IMR-90 (cell line): ENCODE data around the gene CPSF4. TPM values are rescaled to one million over a fixed set of nuclear protein-coding genes. Genes with fewer than 3 reads are reported as not detected.

Experiments
- ATAC-seq: fragments of 200-7000 bp; cut with Tn5 transposase; 2 replicates; pipeline ENCODE4 v1.9.1; 2020; ENCODE audit warnings: low read depth, mild to moderate bottlenecking, moderate library complexity
- BruUV-seq: library from RNA; stranded (reverse); fragments of 400-500 nt; replicated peaks from 2 replicates; lab custom pipeline; 2021; lab: Mats Ljungman, UMichigan
- CTCF ChIA-PET: fragments of 300-600 bp; formaldehyde crosslinking; extraction: SDS; loops from one replicate; lab custom pipeline; 2021; ENCODE audit warnings: antibody characterized with exemption; lab: Yijun Ruan, JAX
- POLR2A ChIA-PET: fragments of 300-600 bp; sonication (Branson Sonifier 250); formaldehyde crosslinking; loops from one replicate; lab custom pipeline; 2022; ENCODE audit warnings: antibody characterized with exemption; ENCODE audit not compliant: unreplicated experiment; lab: Charles Lee
- DNase-seq: peaks from one replicate; pipeline ENCODE4 v3.0.0; 2013
- H2AFZ ChIP-seq: replicated peaks from 2 replicates; pipeline ENCODE3; 2013; ENCODE audit warnings: low read length, mild to moderate bottlenecking; ENCODE audit not compliant: poor library complexity
- H2AK5ac ChIP-seq: 2 replicates; pipeline ENCODE4 v1.6.1; 2013; ENCODE audit warnings: low read depth, low read length, inconsistent platforms
- H2AK9ac ChIP-seq: replicated peaks from 2 replicates; pipeline ENCODE3; 2013; ENCODE audit warnings: mild to moderate bottlenecking, low read depth, low read length, moderate library complexity; ENCODE audit not compliant: poor library complexity
- H2BK120ac ChIP-seq: 2 replicates; pipeline ENCODE4 v1.6.1; 2013; ENCODE audit warnings: low read depth, low read length, inconsistent platforms
- H2BK15ac ChIP-seq: 3 replicates; pipeline ENCODE4 v1.6.1; 2013; ENCODE audit warnings: low read depth, low read length, inconsistent platforms
- H2BK20ac ChIP-seq: 2 replicates; pipeline ENCODE4 v1.6.1; 2013; ENCODE audit warnings: low read depth, mild to moderate bottlenecking, inconsistent platforms, low read length, moderate library complexity
- H2BK5ac ChIP-seq: 2 replicates; pipeline ENCODE4 v1.6.1; 2013; ENCODE audit warnings: mild to moderate bottlenecking, low read depth, low read length, inconsistent platforms; ENCODE audit not compliant: poor library complexity, severe bottlenecking
- H3K14ac ChIP-seq: replicated peaks from 2 replicates; pipeline ENCODE4 v1.6.1; 2013; ENCODE audit warnings: low read depth, low read length, inconsistent platforms
- H3K18ac ChIP-seq: 2 replicates; pipeline ENCODE4 v1.6.1; 2013; ENCODE audit warnings: low read depth, low read length, control low read depth
- H3K23ac ChIP-seq: 2 replicates; pipeline ENCODE4 v1.6.1; 2013; ENCODE audit warnings: low read depth, low read length, inconsistent platforms
- H3K27ac ChIP-seq: 2 replicates; pipeline ENCODE4 v1.5.1; 2013; ENCODE audit warnings: mild to moderate bottlenecking, control low read depth, low read length; ENCODE audit not compliant: insufficient read depth
- H3K27me3 ChIP-seq: 2 replicates; pipeline ENCODE4 v1.6.1; 2013; ENCODE audit warnings: low read length; ENCODE audit not compliant: control insufficient read depth, insufficient read depth
- H3K36me3 ChIP-seq: 2 replicates; pipeline ENCODE4 v1.6.1; 2013; ENCODE audit warnings: low read length, mixed read lengths; ENCODE audit not compliant: control insufficient read depth, insufficient read depth
- H3K4ac ChIP-seq: 2 replicates; pipeline ENCODE4 v1.6.1; 2013; ENCODE audit warnings: low read depth, low read length, inconsistent platforms
- H3K4me1 ChIP-seq: 2 replicates; pipeline ENCODE4 v1.6.1; 2013; ENCODE audit warnings: low read length, mixed read lengths; ENCODE audit not compliant: control insufficient read depth, insufficient read depth
- H3K4me2 ChIP-seq: 2 replicates; pipeline ENCODE4 v1.6.1; 2013; ENCODE audit warnings: low read depth, mild to moderate bottlenecking, control low read depth, low read length, moderate library complexity
- H3K4me3 ChIP-seq: 2 replicates; pipeline ENCODE4 v1.5.1; 2013; ENCODE audit warnings: low read depth, mild to moderate bottlenecking, control low read depth, low read length, moderate library complexity; ENCODE audit not compliant: insufficient read depth
- H3K56ac ChIP-seq: 2 replicates; pipeline ENCODE4 v1.6.1; 2013; ENCODE audit warnings: low read length, inconsistent platforms; ENCODE audit not compliant: insufficient read depth; ENCODE audit errors: extremely low read depth
- H3K79me1 ChIP-seq, 2 experiments: 2 replicates each; pipeline ENCODE4 v1.6.1; 2013; ENCODE audit warnings: low read length in 2 of 2, inconsistent platforms in 1 of 2, low read depth in 1 of 2
- H3K9ac ChIP-seq: 2 replicates; pipeline ENCODE4 v1.6.1; 2013; ENCODE audit warnings: low read depth, low read length, control low read depth
- H3K9me1 ChIP-seq: 2 replicates; pipeline ENCODE4 v1.6.1; 2013; ENCODE audit warnings: low read length, inconsistent platforms; ENCODE audit not compliant: insufficient read depth
- H3K9me3 ChIP-seq: 2 replicates; pipeline ENCODE4 v1.6.1; 2013; ENCODE audit warnings: low read length; ENCODE audit not compliant: control insufficient read depth, insufficient read depth
- H4K20me1 ChIP-seq: 2 replicates; pipeline ENCODE4 v1.6.1; 2013; ENCODE audit warnings: low read length, inconsistent platforms; ENCODE audit not compliant: insufficient read depth
- H4K5ac ChIP-seq: 2 replicates; pipeline ENCODE4 v1.6.1; 2013; ENCODE audit warnings: mild to moderate bottlenecking, low read depth, low read length, control low read depth
- H4K8ac ChIP-seq, 2 experiments: 2 replicates each; pipeline ENCODE4 v1.6.1; 2013; ENCODE audit warnings: low read depth in 2 of 2, low read length in 2 of 2, control low read depth in 1 of 2, inconsistent platforms in 1 of 2
- H4K91ac ChIP-seq: 2 replicates; pipeline ENCODE4 v1.6.1; 2013; ENCODE audit warnings: low read depth, low read length, inconsistent platforms; ENCODE audit not compliant: insufficient read depth
- BHLHE40 ChIP-seq: fragments of 150-350 bp; IDR thresholded peaks from 2 replicates; pipeline ENCODE4 v1.6.1; 2016; ENCODE audit warnings: mild to moderate bottlenecking, low read depth, low read length
- CEBPB ChIP-seq: IDR thresholded peaks from 2 replicates; pipeline ENCODE4 v1.6.1; 2012; ENCODE audit warnings: low read depth, low read length, improper control_type of control experiment
- ELK1 ChIP-seq: fragments of 150-350 bp; IDR thresholded peaks from 2 replicates; pipeline ENCODE4 v1.6.1; 2016; ENCODE audit warnings: low read depth, mild to moderate bottlenecking, low read length, moderate library complexity, borderline replicate concordance
- MAFK ChIP-seq: IDR thresholded peaks from 2 replicates; pipeline ENCODE4 v1.6.1; 2012; ENCODE audit warnings: low read depth, low read length, improper control_type of control experiment
- MXI1 ChIP-seq: IDR thresholded peaks from 2 replicates; pipeline ENCODE4 v1.6.1; 2012; ENCODE audit warnings: low read depth, mild to moderate bottlenecking, low read length, moderate library complexity, borderline replicate concordance
- POLR2A ChIP-seq: IDR thresholded peaks from 2 replicates; pipeline ENCODE4 v1.6.1; 2012; ENCODE audit warnings: mild to moderate bottlenecking, low read depth, low read length
- RAD21 ChIP-seq: IDR thresholded peaks from 2 replicates; pipeline ENCODE4 v1.6.1; 2012; ENCODE audit warnings: low read length, improper control_type of control experiment
- RFX5 ChIP-seq: IDR thresholded peaks from 2 replicates; pipeline ENCODE4 v1.8.0; 2012; ENCODE audit warnings: low read depth, mild to moderate bottlenecking, low read length, moderate library complexity
- SMC3 ChIP-seq: fragments of 150-350 bp; IDR thresholded peaks from 2 replicates; pipeline ENCODE4 v1.6.1; 2016; ENCODE audit warnings: low read depth, mild to moderate bottlenecking, antibody characterized with exemption, low read length, moderate library complexity
- WGBS, 2 experiments: methylation state at CpG; one replicate each; pipeline versions ENCODE4 v1.1.5 to v1.1.7; 2013; ENCODE audit warnings: missing lambda C conversion rate in 2 of 2; ENCODE audit not compliant: insufficient read length in 1 of 2; ENCODE audit errors: extremely low coverage in 2 of 2; 5-methylcytosine and 5-hydroxymethylcytosine counted together
- dilution Hi-C: fragments of 300-500 bp; cut with HindIII; formaldehyde crosslinking; loops from one replicate; pipeline ENCODE4 v1.14.3; 2018; ENCODE audit warnings: low sequenced_read_pairs; ENCODE audit not compliant: unreplicated experiment
- in situ Hi-C: fragments of 300-500 bp; cut with MboI; formaldehyde crosslinking; loops from 3 replicates; pipeline ENCODE4 v1.14.3; 2019; ENCODE audit warnings: low sequenced_read_pairs, inconsistent platforms, mixed read lengths
- intact Hi-C: fragments of 100-400 bp; cut with micrococcal nuclease; formaldehyde crosslinking; loops from 2 replicates; pipeline ENCODE4 v1.10.0; 2022
- polyA plus RNA-seq, 3 experiments: library from polyadenylated mRNA; depleted of rRNA; stranded (reverse); fragments of >200 nt; gene quantifications; 2 replicates each; pipeline ENCODE4 v1.2.3, GENCODE V29; 2012; ENCODE audit warnings: low replicate concordance in 1 of 3
- total RNA-seq: library from RNA; depleted of rRNA; stranded (reverse); fragments of >200 nt; gene quantifications from 2 replicates; pipeline ENCODE4 v1.2.3, GENCODE V29; 2012

Gene CPSF4
- total and polyA plus RNA-seq, 2 of the 4 experiments (the other 2 are of a cell fraction), result 23.8 to 44.9 TPM

- no peak overlapping the region for H3K9ac ChIP-seq
- no peak overlapping the region for H4K5ac ChIP-seq
- no peak overlapping the region for H4K91ac ChIP-seq
- TF ChIP-seq RAD21 (no peak), SMC3 (no peak), CEBPB (no peak), MXI1 (no peak), MAFK (no peak), RFX5 (no peak), BHLHE40 (no peak), ELK1 (no peak), POLR2A (no peak)
- no peak overlapping the region for H3K4me3 ChIP-seq
- no peak overlapping the region for H3K4ac ChIP-seq
- no peaks in the 10 kb centered on the region for H3K9me3 ChIP-seq
- no peak overlapping the region for H2AK9ac ChIP-seq
- 95% methylated on average over 4 of the region's 10 CpGs; no CpG with 5 or more reads in 1 of the 2 experiments for WGBS, 2 experiments
- no peaks in the 10 kb centered on the region for H3K4me1 ChIP-seq
- dilution Hi-C loops, result no loop called here
- no peaks in the 10 kb centered on the region; the same call in 1 of the 2 replicates for H4K20me1 ChIP-seq
- POLR2A ChIA-PET, result no interaction called here
- H2BK15ac ChIP-seq, result no peak overlapping the region
- H3K27me3 ChIP-seq, result no peaks in the 10 kb centered on the region
- DNase-seq (no peak), ATAC-seq (no peak)
- H3K56ac ChIP-seq, result no peak overlapping the region
- H3K36me3 ChIP-seq, result peaks cover 60% of the 10 kb centered on the region
- CTCF ChIA-PET, result no interaction called here
- no peak overlapping the region for H4K8ac ChIP-seq
- H2BK20ac ChIP-seq, result no peak overlapping the region
- H3K79me1 ChIP-seq, result no peaks in the 10 kb centered on the region; a peak in 1 of 4 replicates
- H3K14ac ChIP-seq, result no peak overlapping the region
- in situ Hi-C loops, result no loop called here
- no peak overlapping the region for H3K27ac ChIP-seq
- no peak overlapping the region for H2AK5ac ChIP-seq
- no peak overlapping the region for H3K23ac ChIP-seq
- H2AFZ ChIP-seq, result no peak overlapping the region
- H3K4me2 ChIP-seq, result no peak overlapping the region
- no TSS peak for BruUV-seq
- intact Hi-C loops, result no loop called here
- H2BK5ac ChIP-seq, result no peak overlapping the region
- no peak overlapping the region for H2BK120ac ChIP-seq
- no peak overlapping the region for H3K18ac ChIP-seq
- no peaks in the 10 kb centered on the region for H3K9me1 ChIP-seq
Measured at GRCh38 chr7:99428972-99429566, 9.7 kb upstream of the CPSF4 start.
